Stimulated activated effector memory CD8-positive, alpha-beta T cell treated with anti-CD3 and anti-CD28 coated beads, Interleukin-12 subunit alpha, Interleukin-12 subunit beta, amount 100 ng/mL, for 72 hours (primary cell): Measurements from ENCODE around the gene ASTN2.

Experiments
- ATAC-seq: fragments of 150-1000 bp; cut with Tn5 transposase; 2 replicates; pipeline ENCODE4 v1.10.0; 2021
- DNase-seq, 2 donors: peaks; one replicate each; pipeline ENCODE4 v3.0.0; 2021 to 2022; ENCODE audit warnings: low spot score in 2 of 2
- H3K27ac Mint-ChIP-seq: one replicate; pipeline ENCODE4 v1.8.0; 2022; ENCODE audit warnings: mild to moderate bottlenecking, mixed read lengths
- H3K36me3 Mint-ChIP-seq: one replicate; pipeline ENCODE4 v1.8.0; 2022; ENCODE audit warnings: mild to moderate bottlenecking, mixed read lengths
- H3K4me1 Mint-ChIP-seq: one replicate; pipeline ENCODE4 v1.8.0; 2022; ENCODE audit warnings: mixed read lengths
- H3K4me3 Mint-ChIP-seq: one replicate; pipeline ENCODE4 v1.8.0; 2022; ENCODE audit warnings: mild to moderate bottlenecking, mixed read lengths
- H3K9me3 Mint-ChIP-seq: one replicate; pipeline ENCODE4 v1.8.0; 2022; ENCODE audit warnings: mixed read lengths

The ASTN2 gene

DNA sequence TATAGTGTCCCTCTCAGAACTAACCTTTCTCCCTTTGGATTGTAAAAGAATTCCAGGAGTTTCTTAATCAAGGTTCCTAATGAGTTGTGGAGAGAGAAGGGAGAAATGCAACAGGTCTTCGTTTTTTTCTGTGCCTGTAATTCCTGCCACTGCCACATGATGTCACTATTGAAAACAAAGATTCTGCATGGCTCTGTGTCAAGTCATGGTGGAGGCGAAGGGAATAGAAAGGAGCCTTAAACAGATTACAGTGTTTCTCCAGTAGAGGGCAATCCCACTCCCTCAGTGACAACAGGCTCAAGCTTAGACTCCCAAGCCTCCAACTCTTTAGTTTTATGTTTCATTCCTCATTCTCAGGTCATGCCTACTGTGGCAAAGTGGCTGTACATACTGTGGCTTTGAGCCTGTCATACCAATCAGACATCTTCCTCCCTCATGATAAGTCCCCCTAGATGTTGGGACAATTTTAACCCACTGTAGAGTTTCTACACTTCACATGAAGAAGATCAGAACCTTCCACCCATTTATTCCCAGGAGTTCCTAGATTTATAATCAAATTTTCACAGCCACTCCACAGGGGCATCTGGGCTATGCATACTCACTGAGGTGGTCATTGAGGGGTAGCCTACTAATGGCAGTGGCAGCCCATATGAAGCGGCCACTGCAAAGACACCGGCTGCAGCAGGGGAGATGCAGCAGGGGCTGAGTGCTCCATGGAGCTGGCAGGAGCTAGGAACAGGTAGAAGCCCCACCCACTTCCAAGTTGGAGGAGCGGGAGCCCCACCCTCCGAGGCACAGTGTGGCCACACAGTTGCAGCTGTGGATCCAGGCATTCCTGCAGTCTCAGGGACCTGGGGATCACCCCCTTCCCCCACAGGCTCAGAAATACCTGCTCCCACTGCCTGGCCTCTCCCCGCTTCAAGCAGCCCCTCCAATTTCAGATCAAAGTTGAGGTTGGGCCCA, 825.2 kb downstream of the ASTN2 start:
- DNase-seq (peak in 1 of 2 donors; percentile 55), ATAC-seq (peak; percentile 77)
- no peaks in the 10 kb centered on the region for H3K4me1 Mint-ChIP-seq
- no peak overlapping the region for H3K4me3 Mint-ChIP-seq
- H3K27ac Mint-ChIP-seq, result no peak overlapping the region
- no peaks in the 10 kb centered on the region for H3K36me3 Mint-ChIP-seq
- H3K9me3 Mint-ChIP-seq, result peaks cover 8% of the 10 kb centered on the region

DNA sequence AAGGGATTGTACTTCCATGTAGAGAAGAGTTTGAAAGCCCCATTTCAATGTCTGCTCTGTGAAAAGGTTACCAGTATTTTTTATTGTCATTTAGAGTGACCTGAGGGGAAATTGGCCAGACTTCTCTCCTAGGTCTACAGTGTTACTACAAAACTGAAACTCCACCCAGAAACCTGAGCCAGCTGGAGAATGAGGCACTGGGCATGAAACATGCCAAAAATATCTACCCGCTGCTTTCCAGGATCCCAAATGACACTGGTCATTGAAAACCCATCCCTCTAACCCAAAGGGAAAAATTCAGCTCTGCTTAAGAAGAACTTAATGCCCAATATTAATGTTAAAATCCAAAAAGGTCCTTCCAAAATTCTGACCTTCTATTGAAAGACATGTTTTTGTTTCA, 826.9 kb downstream of the ASTN2 start:
- Mint-ChIP-seq H3K27ac (no peak overlapping the region), H3K4me1 (no peaks in the 10 kb centered on the region), H3K36me3 (no peaks in the 10 kb centered on the region), H3K9me3 (peaks cover 8% of the 10 kb centered on the region), H3K4me3 (no peak overlapping the region)
- no peak for ATAC-seq
- no peak for DNase-seq

DNA sequence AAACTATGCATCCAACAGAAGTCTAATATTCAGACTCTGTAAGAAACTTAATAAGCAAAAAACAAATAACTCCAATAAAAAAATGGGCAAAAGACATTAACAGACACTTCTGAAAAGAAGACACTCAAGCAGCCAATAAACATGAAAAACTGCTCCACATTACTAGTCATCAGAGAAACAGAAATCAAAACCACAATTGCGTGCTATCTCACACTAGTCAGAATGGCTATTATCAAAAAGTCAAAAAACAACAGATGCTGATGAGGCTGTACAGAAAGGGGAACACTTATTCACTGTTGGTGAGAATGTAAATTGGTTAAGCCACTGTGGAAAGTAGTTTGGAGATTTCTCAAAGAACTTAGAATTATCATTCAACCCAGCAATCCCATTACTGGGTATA, 829.0 kb downstream of the ASTN2 start:
- H3K4me1 Mint-ChIP-seq, result no peaks in the 10 kb centered on the region
- ATAC-seq, result no peak
- no peaks in the 10 kb centered on the region for H3K36me3 Mint-ChIP-seq
- no peak overlapping the region for H3K27ac Mint-ChIP-seq
- DNase-seq, result no peak
- peaks cover 8% of the 10 kb centered on the region for H3K9me3 Mint-ChIP-seq
- no peak overlapping the region for H3K4me3 Mint-ChIP-seq

DNA sequence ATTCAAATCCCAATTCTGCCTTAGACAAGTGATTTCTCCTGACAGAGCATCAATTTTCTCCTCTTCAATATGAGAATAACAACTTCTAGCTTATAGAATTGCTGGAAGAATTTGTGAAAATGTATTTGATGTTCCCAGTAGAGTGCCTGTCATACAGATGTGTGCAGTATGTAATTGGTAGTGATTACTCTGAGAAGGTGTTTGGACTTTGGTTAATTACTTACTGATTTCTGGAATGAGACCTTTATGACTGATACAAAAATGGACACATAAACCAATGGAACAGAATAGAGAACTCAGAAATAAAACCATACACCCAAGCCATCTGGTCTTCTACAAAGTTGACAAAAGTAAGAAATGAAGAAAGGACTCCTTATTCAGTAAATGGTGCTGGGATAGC, 829.7 kb downstream of the ASTN2 start:
- H3K27ac Mint-ChIP-seq, result no peak overlapping the region
- H3K4me3 Mint-ChIP-seq, result no peak overlapping the region
- H3K36me3 Mint-ChIP-seq, result no peaks in the 10 kb centered on the region
- ATAC-seq, result no peak
- no peaks in the 10 kb centered on the region for H3K4me1 Mint-ChIP-seq
- peaks cover 8% of the 10 kb centered on the region for H3K9me3 Mint-ChIP-seq
- no peak for DNase-seq

DNA sequence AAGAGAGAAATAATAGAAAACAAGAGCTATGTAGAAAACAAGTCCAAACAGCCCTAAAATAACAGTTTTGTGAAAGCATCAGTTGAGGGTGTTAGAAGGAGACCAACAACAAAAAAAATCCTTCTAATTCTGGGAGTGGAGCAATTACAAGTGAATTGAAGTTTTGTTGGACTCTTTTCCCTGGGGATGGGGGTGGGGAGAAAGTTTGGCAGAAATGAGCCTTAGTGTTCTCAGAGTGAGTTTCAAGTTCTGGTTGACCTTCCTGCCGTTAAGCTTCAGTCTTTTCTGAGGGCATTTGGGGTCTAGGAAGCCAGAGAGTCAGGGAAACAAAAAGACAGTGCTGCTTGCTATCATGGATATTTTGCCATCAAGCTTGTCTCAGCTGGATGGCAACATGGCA, 834.0 kb downstream of the ASTN2 start:
- Mint-ChIP-seq H3K36me3 (no peaks in the 10 kb centered on the region), H3K4me1 (no peaks in the 10 kb centered on the region), H3K9me3 (no peaks in the 10 kb centered on the region), H3K27ac (no peak overlapping the region), H3K4me3 (no peak overlapping the region)
- ATAC-seq (no peak), DNase-seq (no peak)

DNA sequence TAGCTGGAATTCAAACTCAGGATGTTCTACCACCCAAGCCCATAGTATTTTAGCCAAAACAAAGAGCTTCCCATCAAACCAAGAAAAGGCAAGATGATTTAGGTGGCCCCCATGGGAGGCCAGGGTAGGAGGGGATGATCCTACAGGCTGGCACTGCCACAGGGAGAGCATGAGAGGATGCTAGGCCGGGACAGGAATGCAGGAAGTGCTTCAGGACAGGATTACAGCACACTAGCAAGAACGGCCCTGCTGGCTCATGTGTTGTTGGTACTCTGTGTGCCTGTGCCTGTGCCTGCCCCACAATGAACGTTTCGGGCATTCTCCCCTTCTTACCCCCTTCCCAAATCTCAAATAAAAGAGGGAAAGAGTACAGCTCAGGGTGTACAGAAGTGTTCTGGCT, 838.5 kb downstream of the ASTN2 start:
- Mint-ChIP-seq H3K9me3 (no peaks in the 10 kb centered on the region), H3K4me1 (no peaks in the 10 kb centered on the region), H3K36me3 (no peaks in the 10 kb centered on the region), H3K27ac (no peak overlapping the region), H3K4me3 (no peak overlapping the region)
- no peak for ATAC-seq
- no peak for DNase-seq

DNA sequence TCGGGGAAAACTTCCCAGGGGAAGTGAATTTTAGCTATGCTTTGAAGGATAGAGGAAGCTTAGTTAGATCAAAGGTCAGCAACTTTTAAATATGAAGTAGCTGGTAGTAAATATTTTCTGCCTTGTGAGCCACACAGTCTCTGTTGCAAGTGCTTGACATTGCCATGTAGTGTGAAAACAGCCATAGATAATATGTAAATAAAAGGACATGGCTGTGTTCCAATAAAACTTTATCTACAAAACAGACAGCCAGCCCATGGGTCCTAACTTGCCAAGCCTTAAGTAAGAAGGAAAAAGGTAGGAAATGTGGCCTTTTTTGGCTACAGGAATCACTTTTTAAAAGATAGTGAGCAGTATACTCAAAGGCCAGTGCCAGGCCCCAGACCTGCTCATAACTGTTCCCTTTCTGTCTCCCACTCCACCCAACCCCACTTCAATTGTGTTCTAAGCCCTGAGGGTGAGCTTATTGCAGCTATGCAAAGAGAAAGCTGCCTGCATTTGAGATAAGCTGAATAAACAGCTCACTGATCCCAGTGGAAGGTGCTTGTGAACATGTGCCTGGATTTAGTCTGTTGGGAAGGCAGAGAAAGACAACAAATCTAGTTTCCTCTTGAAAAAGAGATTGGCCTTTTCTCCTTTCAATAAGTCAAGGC, 840.7 kb downstream of the ASTN2 start:
- ATAC-seq (no peak), DNase-seq (no peak)
- Mint-ChIP-seq H3K36me3 (no peaks in the 10 kb centered on the region), H3K4me1 (no peaks in the 10 kb centered on the region), H3K9me3 (no peaks in the 10 kb centered on the region), H3K27ac (no peak overlapping the region), H3K4me3 (no peak overlapping the region)

DNA sequence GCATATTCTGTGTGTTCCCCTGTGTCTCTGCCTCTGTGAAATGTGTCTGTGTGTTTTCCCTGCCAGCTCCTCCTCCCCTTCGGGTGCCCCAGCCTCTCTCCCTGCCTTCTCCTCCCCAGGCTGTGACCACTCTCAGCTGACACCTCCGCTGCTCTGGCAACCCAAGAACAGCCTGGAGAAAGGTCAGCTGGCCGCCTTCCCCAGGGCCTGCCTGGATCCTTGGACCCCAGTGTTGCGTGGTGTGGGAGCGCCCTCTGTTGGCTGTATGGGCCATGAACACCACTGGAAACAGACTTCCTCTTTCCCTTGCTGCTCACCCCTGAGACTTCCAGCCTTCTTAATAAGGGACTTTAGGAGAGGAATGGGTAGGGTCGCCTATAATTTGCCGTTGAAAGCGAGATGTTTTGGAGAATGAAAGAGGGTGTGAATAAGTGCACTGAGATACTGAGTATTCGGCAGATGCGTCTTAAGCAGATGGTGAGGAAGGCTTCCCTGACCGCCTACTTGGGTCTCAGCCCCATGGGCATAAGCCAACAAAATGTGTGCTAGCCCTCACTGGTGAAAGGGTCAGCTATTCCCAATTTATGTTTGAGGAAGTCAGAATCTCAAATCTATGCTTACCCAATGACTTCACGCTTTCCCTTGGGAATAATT, 842.6 kb downstream of the ASTN2 start:
- no peaks in the 10 kb centered on the region for H3K36me3 Mint-ChIP-seq
- DNase-seq (peak; percentile 8 to 52), ATAC-seq (peak; percentile 51)
- H3K9me3 Mint-ChIP-seq, result no peaks in the 10 kb centered on the region
- no peak overlapping the region for H3K27ac Mint-ChIP-seq
- H3K4me1 Mint-ChIP-seq, result no peaks in the 10 kb centered on the region
- H3K4me3 Mint-ChIP-seq, result no peak overlapping the region

DNA sequence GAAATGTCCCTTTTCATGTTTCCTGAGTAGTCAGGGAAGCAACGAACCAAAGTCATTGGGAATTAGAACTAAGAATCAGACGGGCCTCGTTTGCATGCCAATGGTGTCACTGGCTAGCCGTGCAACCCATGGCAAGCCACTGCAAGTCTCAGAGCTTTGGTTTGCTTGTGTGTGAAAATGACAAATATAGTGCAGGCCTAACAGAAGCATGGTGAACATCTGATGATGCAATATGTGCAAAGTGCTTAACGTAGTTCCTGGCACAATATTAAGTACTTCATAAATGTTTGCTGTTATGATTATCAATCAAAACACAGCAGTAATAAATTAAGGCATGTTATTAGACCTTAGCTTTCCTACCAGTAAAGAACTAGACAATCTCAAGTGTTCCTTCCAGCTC, 845.7 kb downstream of the ASTN2 start:
- Mint-ChIP-seq H3K36me3 (no peaks in the 10 kb centered on the region), H3K27ac (no peak overlapping the region), H3K4me3 (no peak overlapping the region), H3K4me1 (no peaks in the 10 kb centered on the region), H3K9me3 (no peaks in the 10 kb centered on the region)
- DNase-seq (no peak), ATAC-seq (no peak)

DNA sequence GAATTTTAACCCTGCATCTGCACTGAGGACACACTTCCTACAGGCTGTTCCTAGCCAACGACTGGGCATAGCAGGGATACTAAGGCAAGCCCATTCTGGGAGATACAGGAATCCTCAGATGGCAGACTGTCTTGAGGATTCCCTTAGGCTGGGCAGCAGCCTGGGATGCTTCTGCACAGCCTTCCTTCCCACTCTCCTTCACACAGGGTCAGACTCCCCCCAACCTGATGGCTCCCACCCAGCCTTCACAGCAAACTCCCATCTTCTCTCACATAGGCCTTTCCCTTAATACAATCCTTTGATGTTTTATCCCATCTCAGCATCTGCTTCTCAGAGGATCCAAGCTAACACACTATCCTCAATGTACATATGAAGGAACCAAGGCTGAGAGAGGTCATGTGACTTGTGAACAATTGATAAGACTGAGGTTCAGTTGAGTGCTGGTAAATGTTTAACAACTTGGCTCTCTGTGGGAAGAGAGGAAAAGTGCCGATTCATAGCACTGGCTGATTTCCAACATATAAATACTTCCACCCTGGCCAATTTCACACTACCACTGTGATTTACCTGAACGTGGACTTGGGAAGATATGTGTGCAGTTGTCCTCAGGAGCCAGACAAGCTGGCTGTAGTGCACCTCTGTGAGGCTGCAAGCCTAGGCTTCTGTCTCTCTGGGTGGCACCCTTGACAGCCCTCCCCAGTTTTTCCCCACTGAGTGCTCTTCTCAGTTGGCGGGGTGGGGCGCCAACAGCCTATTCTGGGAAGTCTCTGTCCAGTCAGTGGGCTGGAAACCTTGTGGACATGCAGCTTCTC, 848.0 kb downstream of the ASTN2 start:
- ATAC-seq, result no peak
- Mint-ChIP-seq H3K36me3 (no peaks in the 10 kb centered on the region), H3K9me3 (no peaks in the 10 kb centered on the region), H3K27ac (no peak overlapping the region), H3K4me3 (no peak overlapping the region), H3K4me1 (no peaks in the 10 kb centered on the region)
- no peak for DNase-seq

DNA sequence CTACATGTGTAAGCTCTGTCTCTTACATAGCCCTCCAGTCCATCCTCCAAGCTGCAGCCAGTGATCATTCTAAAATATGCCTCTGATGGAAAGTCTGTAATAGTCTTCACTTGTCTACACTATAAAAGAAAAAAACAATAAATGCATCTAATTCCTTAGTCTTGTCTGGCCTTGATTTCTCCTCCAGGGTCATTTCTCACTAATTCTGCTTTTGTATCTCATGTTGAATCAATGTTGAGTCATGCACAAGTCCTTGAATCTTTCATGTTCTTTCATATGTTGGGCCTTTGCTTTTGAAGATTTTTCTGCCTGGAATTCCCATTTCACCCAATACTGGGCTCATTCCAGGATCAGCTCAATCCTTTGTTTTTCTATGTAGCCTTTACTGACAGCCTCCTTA, 848.9 kb downstream of the ASTN2 start:
- Mint-ChIP-seq H3K4me1 (no peaks in the 10 kb centered on the region), H3K9me3 (no peaks in the 10 kb centered on the region), H3K36me3 (no peaks in the 10 kb centered on the region), H3K4me3 (no peak overlapping the region), H3K27ac (no peak overlapping the region)
- ATAC-seq, result no peak
- DNase-seq, result no peak

DNA sequence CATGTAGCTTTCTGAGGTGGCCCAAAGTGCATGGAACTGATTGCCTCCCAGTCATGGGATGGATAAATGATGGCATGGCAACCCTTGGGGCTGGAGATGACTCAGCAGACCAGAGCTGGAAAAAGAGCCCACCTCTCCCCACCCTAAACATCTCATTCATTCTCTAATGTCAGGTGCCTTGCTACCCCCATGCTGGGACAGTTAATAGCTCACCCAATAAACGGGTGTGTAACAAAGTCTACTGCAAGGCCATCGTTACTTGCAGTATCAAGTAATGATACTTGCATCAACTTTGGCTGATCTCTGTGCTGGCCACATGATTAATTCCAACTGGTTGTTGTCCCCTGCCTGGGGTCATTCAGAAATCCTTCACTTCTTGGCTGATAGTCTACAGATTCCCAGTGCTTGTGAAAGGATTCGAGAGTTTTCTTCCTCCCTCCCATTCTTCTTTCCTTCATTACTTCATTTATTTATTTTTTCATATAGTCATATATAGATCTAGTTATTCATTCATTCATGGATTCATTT, 850.5 kb downstream of the ASTN2 start:
- Mint-ChIP-seq H3K36me3 (no peaks in the 10 kb centered on the region), H3K27ac (no peak overlapping the region), H3K4me3 (no peak overlapping the region), H3K4me1 (no peaks in the 10 kb centered on the region), H3K9me3 (no peaks in the 10 kb centered on the region)
- DNase-seq, result no peak
- ATAC-seq, result no peak

DNA sequence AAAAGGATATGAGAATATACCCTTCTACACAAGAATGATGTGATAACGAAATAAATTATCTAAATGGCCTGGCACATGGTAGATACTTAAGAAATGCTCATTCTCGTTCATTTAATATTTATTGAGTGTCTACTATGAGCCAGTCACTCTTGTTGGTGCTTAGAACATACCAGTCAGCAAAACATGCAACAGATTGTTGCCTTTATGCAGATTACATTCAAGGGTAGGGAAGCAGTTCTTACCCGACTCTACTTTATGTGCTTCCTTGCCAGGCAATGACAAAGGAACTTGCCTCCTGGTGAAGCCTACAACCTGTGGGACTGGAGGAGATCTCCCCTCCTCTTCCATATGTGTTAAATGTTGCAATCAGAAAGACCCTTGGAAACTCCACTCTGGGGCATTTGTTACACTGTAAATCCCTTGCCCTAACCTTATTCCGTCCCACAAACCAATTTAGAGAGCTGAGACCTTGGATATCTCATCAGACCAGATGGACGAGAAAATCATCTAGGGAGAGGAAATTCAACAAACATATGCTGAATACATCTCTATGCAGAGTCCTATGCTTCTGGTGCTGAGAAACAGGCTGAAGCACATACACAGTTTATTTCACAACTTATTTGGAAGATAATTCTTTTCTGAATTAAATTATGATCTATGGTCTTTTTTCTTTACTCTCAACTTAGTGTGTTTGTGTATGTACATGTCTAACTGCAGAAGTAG, 855.9 kb downstream of the ASTN2 start:
- DNase-seq, result no peak
- ATAC-seq, result no peak
- H3K9me3 Mint-ChIP-seq, result no peaks in the 10 kb centered on the region
- no peaks in the 10 kb centered on the region for H3K4me1 Mint-ChIP-seq
- H3K4me3 Mint-ChIP-seq, result no peak overlapping the region
- no peak overlapping the region for H3K27ac Mint-ChIP-seq
- no peaks in the 10 kb centered on the region for H3K36me3 Mint-ChIP-seq

DNA sequence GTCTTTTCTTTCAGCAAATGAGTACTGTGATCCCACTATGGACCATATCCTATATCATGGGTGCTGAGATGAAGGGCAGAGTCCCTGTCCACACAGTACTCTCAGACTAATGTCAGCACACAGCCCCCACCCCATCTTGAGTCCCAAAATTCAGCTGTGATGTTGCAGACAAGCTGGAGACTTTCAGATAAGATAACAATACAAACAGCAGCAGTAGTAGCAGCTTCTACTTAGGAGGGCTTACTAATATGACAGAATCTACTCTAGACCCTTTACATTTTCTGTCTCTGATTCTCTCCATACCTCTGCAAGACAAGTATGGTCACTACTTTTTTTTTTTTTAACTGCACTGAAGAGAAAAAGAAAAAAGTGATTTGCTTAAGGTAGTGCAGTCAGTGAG, 856.8 kb downstream of the ASTN2 start:
- H3K36me3 Mint-ChIP-seq, result no peaks in the 10 kb centered on the region
- H3K27ac Mint-ChIP-seq, result no peak overlapping the region
- no peak for ATAC-seq

More for the DNA sequence above, 856.8 kb downstream of the ASTN2 start:
- Mint-ChIP-seq H3K4me3 (no peak overlapping the region), H3K4me1 (no peaks in the 10 kb centered on the region), H3K9me3 (no peaks in the 10 kb centered on the region)
- DNase-seq, result no peak
